ENCODE measurements around the gene OSBP.
"Not testable (repeated sequence)": the region's sequence is repeated elsewhere in the genome, so short reads cannot be mapped to it uniquely, and the experiment has no call there.

OSBP gene

GRCh38 chr11:59644528-59644927 is 29.0 kb upstream of the OSBP start:
- POLR2A ChIA-PET = interaction anchor here (1.0 kb wide), 1 partner anchor 28 kb away, joined by 3 read pairs; no protein-coding TSS in a partner anchor
- CTCF ChIA-PET = interaction anchor here (0.8 kb wide), 1 partner anchor 36 kb away, joined by 3 read pairs; no protein-coding TSS in a partner anchor
- TF ChIP-seq CTCF (IDR thresholded peaks at IDR 0.05; ENCODE audit: insufficient read depth, low read length, missing control alignments) = no peak
- no peak for DNase-seq (ENCODE audit: low read depth, low spot score)
- no peak overlapping the region for H3K4me3 ChIP-seq (ENCODE audit: low read depth, low read length)

- DNase-seq (ENCODE audit: low read depth, low spot score) = no peak
- CTCF ChIA-PET = interaction anchor here (1.0 to 2.2 kb wide), 4 partner anchors 8 to 25 kb away, joined by 3 to 8 read pairs (median 3); partner anchors contain the start of gene PATL1
- no peak overlapping the region for H3K4me3 ChIP-seq (ENCODE audit: low read depth, low read length)
- POLR2A ChIA-PET = interaction anchor here (1.0 kb wide), 1 partner anchor 27 kb away, joined by 3 read pairs; no protein-coding TSS in a partner anchor
- TF ChIP-seq CTCF (IDR thresholded peaks at IDR 0.05; ENCODE audit: insufficient read depth, low read length, missing control alignments) = no peak
Observed at GRCh38 chr11:59643390-59643789, 27.8 kb upstream of the OSBP start.

- ChIA-PET CTCF (no interaction called here), POLR2A (no interaction called here)
- DNase-seq (ENCODE audit: low read depth, low spot score) = no peak
- TF ChIP-seq CTCF (IDR thresholded peaks at IDR 0.05; ENCODE audit: insufficient read depth, low read length, missing control alignments) = no peak
- no peak overlapping the region for H3K4me3 ChIP-seq (ENCODE audit: low read depth, low read length)
Observed at GRCh38 chr11:59641156-59641555, 25.6 kb upstream of the OSBP start.

GRCh38 chr11:59630493-59630892 is 14.9 kb upstream of the OSBP start:
- CTCF ChIA-PET = interaction anchor here (1.1 to 1.4 kb wide), 2 partner anchors 13 to 15 kb away, joined by 3 to 4 read pairs; no protein-coding TSS in a partner anchor
- no peak for TF ChIP-seq CTCF (IDR thresholded peaks at IDR 0.05; ENCODE audit: insufficient read depth, low read length, missing control alignments)
- POLR2A ChIA-PET = no interaction called here
- DNase-seq (ENCODE audit: low read depth, low spot score) = no peak
- H3K4me3 ChIP-seq (ENCODE audit: low read depth, low read length) = no peak overlapping the region

DNA sequence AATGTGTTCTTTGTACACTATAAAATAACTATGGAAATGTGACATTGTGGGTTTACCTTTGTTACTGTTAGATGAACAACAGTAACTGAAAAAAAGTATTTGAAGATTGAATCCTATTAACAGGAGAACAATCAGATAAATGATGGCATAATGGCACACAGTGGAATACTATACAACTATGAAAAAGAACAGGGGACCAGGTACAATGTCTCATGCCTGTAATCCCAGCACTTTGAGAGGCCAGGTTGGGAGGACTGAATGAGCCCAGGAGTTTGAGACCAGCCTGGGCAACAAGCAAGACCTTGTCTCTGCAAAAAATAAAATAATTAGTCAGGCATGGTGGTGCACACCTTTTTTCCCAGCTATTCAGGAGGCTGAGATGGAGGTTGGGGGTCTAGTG is 14.4 kb upstream of the OSBP start:
- TF ChIP-seq CTCF (IDR thresholded peaks at IDR 0.05; ENCODE audit: insufficient read depth, low read length, missing control alignments) = no peak
- ChIA-PET CTCF (interaction anchor here (1.1 to 1.4 kb wide), 2 partner anchors 13 to 16 kb away, joined by 3 to 4 read pairs; no protein-coding TSS in a partner anchor), POLR2A (interaction anchor here (0.7 kb wide), 1 partner anchor 55 kb away, joined by 3 read pairs; no protein-coding TSS in a partner anchor)
- H3K4me3 ChIP-seq (ENCODE audit: low read depth, low read length) = no peak overlapping the region
- DNase-seq (ENCODE audit: low read depth, low spot score) = no peak

- H3K4me3 ChIP-seq (ENCODE audit: low read depth, low read length); CTCF ChIA-PET; POLR2A ChIA-PET; DNase-seq (ENCODE audit: low read depth, low spot score): not testable (repeated sequence)
Observed at GRCh38 chr11:59626969-59627368, 11.4 kb upstream of the OSBP start.

GRCh38 chr11:59625703-59626102 is 10.1 kb upstream of the OSBP start:
- POLR2A ChIA-PET = no interaction called here
- CTCF ChIA-PET = interaction anchor here (0.7 to 1.1 kb wide), 2 partner anchors 8 to 40 kb away, joined by 3 to 4 read pairs; no protein-coding TSS in a partner anchor
- no peak overlapping the region for H3K4me3 ChIP-seq (ENCODE audit: low read depth, low read length)
- no peak for DNase-seq (ENCODE audit: low read depth, low spot score)
- TF ChIP-seq CTCF (IDR thresholded peaks at IDR 0.05; ENCODE audit: insufficient read depth, low read length, missing control alignments) = no peak

Measured in AG04449 (cell line).